ENCODE data around the gene NACC2. TPM values are rescaled to one million over a fixed set of nuclear protein-coding genes. Genes with fewer than 3 reads are reported as not detected.

The NACC2 gene
- total RNA-seq, 1 experiment from 2014 or later: 24.8 TPM

GRCh38 chr9:136078024-136078423 lies 17.1 kb downstream of the NACC2 start:
- no TSS peak for BruUV-seq (replicated peaks)
- Mint-ChIP-seq H3K4me1 (ENCODE audit: low read depth, unreplicated experiment) (no peaks in the 10 kb centered on the region), H3K4me3 (ENCODE audit: low read depth, unreplicated experiment) (no peak overlapping the region), H3K36me3 (ENCODE audit: insufficient read depth, unreplicated experiment) (peaks cover 6% of the 10 kb centered on the region), H3K9me3 (ENCODE audit: low read depth, unreplicated experiment) (no peaks in the 10 kb centered on the region), H3K27me3 (ENCODE audit: unreplicated experiment) (no peaks in the 10 kb centered on the region), H3K27ac (ENCODE audit: unreplicated experiment) (no peak overlapping the region)
- no peak for TF ChIP-seq CTCF (IDR thresholded peaks at IDR 0.05; ENCODE audit: unreplicated experiment)
- intact Hi-C loops (cut with micrococcal nuclease; ENCODE audit: unreplicated experiment): no loop called here
- no peak for DNase-seq
- CTCF ChIA-PET: no interaction called here

GRCh38 chr9:136077491-136077890 lies 17.6 kb downstream of the NACC2 start:
- H3K4me1 Mint-ChIP-seq (ENCODE audit: low read depth, unreplicated experiment): no peaks in the 10 kb centered on the region
- no peak overlapping the region for H3K4me3 Mint-ChIP-seq (ENCODE audit: low read depth, unreplicated experiment)
- H3K36me3 Mint-ChIP-seq (ENCODE audit: insufficient read depth, unreplicated experiment): peaks cover 6% of the 10 kb centered on the region
- H3K9me3 Mint-ChIP-seq (ENCODE audit: low read depth, unreplicated experiment): no peaks in the 10 kb centered on the region
- no peak overlapping the region for H3K27ac Mint-ChIP-seq (ENCODE audit: unreplicated experiment)
- no peak for TF ChIP-seq CTCF (IDR thresholded peaks at IDR 0.05; ENCODE audit: unreplicated experiment)
- no TSS peak for BruUV-seq (replicated peaks)
- no peak for DNase-seq
- CTCF ChIA-PET: no interaction called here
- intact Hi-C loops (cut with micrococcal nuclease; ENCODE audit: unreplicated experiment): no loop called here
- H3K27me3 Mint-ChIP-seq (ENCODE audit: unreplicated experiment): no peaks in the 10 kb centered on the region

- H3K27me3 Mint-ChIP-seq (ENCODE audit: unreplicated experiment): no peaks in the 10 kb centered on the region
- no peak overlapping the region for H3K27ac Mint-ChIP-seq (ENCODE audit: unreplicated experiment)
- DNase-seq: no peak
- H3K9me3 Mint-ChIP-seq (ENCODE audit: low read depth, unreplicated experiment): no peaks in the 10 kb centered on the region
- H3K4me3 Mint-ChIP-seq (ENCODE audit: low read depth, unreplicated experiment): no peak overlapping the region
- H3K4me1 Mint-ChIP-seq (ENCODE audit: low read depth, unreplicated experiment): no peaks in the 10 kb centered on the region
- peaks cover 6% of the 10 kb centered on the region for H3K36me3 Mint-ChIP-seq (ENCODE audit: insufficient read depth, unreplicated experiment)
- no peak for TF ChIP-seq CTCF (IDR thresholded peaks at IDR 0.05; ENCODE audit: unreplicated experiment)
- BruUV-seq (replicated peaks): no TSS peak
- intact Hi-C loops (cut with micrococcal nuclease; ENCODE audit: unreplicated experiment): no loop called here
- CTCF ChIA-PET: no interaction called here
Observed at GRCh38 chr9:136075881-136076678, 19.0 kb downstream of the NACC2 start.

- no peaks in the 10 kb centered on the region for H3K9me3 Mint-ChIP-seq (ENCODE audit: low read depth, unreplicated experiment)
- TF ChIP-seq CTCF (IDR thresholded peaks at IDR 0.05; ENCODE audit: unreplicated experiment): no peak
- CTCF ChIA-PET: no interaction called here
- intact Hi-C loops (cut with micrococcal nuclease; ENCODE audit: unreplicated experiment): no loop called here
- no peaks in the 10 kb centered on the region for H3K4me1 Mint-ChIP-seq (ENCODE audit: low read depth, unreplicated experiment)
- no peak overlapping the region for H3K27ac Mint-ChIP-seq (ENCODE audit: unreplicated experiment)
- no peak for DNase-seq
- no peaks in the 10 kb centered on the region for H3K27me3 Mint-ChIP-seq (ENCODE audit: unreplicated experiment)
- no peak overlapping the region for H3K4me3 Mint-ChIP-seq (ENCODE audit: low read depth, unreplicated experiment)
- peaks cover 6% of the 10 kb centered on the region for H3K36me3 Mint-ChIP-seq (ENCODE audit: insufficient read depth, unreplicated experiment)
- no TSS peak for BruUV-seq (replicated peaks)
Observed at GRCh38 chr9:136075134-136075841, 19.8 kb downstream of the NACC2 start.

All from Calu3 (cell line).